ENCODE results near the gene ALLC.
"Not testable (repeated sequence)": the region's sequence is repeated elsewhere in the genome, so short reads cannot be mapped to it uniquely, and the experiment has no call there.

DNA sequence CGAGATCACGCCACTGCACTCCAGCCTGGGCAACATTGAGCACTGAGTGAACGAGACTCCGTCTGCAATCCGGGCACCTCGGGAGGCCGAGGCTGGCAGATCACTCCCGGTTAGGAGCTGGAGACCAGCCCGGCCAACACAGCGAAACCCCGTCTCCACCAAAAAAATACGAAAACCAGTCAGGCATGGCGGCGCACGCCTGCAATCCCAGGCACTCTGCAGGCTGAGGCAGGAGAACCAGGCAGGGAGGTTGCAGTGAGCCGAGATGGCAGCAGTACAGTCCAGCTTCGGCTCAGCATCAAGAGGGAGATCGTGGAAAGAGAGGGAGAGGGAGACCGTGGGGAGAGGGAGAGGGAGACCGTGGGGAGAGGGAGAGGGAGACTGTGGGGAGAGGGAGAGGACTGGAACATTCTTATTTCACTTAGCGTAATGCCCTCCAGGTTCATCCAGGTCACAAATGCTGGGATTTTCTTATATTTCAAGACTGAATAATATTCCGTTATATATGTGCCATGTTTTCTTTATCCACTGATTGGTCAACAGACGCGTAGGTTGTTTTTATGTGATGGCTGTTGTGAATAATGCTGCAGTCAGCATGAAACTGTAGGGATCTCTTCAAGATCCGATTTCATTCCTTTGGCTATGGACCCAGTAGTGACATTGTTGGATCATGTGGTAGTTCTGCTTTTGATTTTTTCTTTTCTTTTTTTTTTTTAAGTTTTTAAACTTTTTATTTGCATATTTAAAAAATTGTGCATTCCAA is 41.4 kb upstream of the ALLC start:
- TF ChIP-seq, protein P1, sequence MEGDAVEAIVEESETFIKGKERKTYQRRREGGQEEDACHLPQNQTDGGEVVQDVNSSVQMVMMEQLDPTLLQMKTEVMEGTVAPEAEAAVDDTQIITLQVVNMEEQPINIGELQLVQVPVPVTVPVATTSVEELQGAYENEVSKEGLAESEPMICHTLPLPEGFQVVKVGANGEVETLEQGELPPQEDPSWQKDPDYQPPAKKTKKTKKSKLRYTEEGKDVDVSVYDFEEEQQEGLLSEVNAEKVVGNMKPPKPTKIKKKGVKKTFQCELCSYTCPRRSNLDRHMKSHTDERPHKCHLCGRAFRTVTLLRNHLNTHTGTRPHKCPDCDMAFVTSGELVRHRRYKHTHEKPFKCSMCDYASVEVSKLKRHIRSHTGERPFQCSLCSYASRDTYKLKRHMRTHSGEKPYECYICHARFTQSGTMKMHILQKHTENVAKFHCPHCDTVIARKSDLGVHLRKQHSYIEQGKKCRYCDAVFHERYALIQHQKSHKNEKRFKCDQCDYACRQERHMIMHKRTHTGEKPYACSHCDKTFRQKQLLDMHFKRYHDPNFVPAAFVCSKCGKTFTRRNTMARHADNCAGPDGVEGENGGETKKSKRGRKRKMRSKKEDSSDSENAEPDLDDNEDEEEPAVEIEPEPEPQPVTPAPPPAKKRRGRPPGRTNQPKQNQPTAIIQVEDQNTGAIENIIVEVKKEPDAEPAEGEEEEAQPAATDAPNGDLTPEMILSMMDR (conservative IDR thresholded peaks at IDR 0.05) = not testable (repeated sequence)
- TF ChIP-seq ZFX (IDR thresholded peaks at IDR 0.05) = not testable (repeated sequence)

All from C4-2B (cell line).